ENCODE results near the gene TMED1. TPM values are rescaled to one million over a fixed set of nuclear protein-coding genes. Genes with fewer than 3 reads are reported as not detected.
"Not testable (repeated sequence)": the region's sequence is repeated elsewhere in the genome, so short reads cannot be mapped to it uniquely, and the experiment has no call there.

The TMED1 gene
- total RNA-seq, 1 donor from 2014 or later = 30.9 TPM

DNA sequence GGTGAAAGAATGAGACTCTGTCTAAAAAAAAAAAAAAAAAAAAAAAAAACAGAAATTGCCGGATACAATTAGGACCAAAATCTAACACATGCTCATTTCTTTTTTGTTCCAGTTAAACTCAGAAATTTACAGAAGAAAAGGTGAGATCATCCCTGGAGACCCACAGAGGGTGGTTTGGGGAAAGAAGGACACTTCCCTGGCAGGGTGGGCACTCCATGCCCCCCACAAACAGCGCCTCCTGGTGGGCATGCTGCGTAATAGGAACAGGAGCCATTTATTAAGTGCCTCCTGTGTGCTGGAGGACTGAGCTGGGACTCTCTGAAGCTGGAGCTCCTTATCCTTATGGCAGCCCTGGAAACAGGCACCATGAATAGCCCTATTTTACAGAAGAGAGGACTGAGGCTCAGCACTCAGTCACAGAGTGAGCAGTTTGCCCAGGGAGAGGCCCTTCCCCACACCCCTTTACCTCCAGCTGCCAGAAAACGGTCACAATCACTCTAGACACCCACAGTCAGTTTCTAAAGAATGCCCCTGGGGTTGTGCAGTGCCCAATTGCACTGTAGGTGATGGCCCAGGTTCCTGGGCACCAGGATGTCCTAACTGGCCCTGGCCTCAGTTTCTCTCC lies 22.3 kb upstream of the TMED1 start:
- no peak for DNase-seq (ENCODE audit: extremely low spot score, unreplicated experiment)
- Mint-ChIP-seq H3K27me3 (no peaks in the 10 kb centered on the region), H3K36me3 (no peaks in the 10 kb centered on the region), H3K4me3 (no peak overlapping the region), H3K4me1 (ENCODE audit: unreplicated experiment) (peaks cover 8% of the 10 kb centered on the region), H3K27ac (no peak overlapping the region), H3K9me3 (no peaks in the 10 kb centered on the region)
- TF ChIP-seq, protein P1, sequence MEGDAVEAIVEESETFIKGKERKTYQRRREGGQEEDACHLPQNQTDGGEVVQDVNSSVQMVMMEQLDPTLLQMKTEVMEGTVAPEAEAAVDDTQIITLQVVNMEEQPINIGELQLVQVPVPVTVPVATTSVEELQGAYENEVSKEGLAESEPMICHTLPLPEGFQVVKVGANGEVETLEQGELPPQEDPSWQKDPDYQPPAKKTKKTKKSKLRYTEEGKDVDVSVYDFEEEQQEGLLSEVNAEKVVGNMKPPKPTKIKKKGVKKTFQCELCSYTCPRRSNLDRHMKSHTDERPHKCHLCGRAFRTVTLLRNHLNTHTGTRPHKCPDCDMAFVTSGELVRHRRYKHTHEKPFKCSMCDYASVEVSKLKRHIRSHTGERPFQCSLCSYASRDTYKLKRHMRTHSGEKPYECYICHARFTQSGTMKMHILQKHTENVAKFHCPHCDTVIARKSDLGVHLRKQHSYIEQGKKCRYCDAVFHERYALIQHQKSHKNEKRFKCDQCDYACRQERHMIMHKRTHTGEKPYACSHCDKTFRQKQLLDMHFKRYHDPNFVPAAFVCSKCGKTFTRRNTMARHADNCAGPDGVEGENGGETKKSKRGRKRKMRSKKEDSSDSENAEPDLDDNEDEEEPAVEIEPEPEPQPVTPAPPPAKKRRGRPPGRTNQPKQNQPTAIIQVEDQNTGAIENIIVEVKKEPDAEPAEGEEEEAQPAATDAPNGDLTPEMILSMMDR (conservative IDR thresholded peaks at IDR 0.05) = peak; percentile 87

DNA sequence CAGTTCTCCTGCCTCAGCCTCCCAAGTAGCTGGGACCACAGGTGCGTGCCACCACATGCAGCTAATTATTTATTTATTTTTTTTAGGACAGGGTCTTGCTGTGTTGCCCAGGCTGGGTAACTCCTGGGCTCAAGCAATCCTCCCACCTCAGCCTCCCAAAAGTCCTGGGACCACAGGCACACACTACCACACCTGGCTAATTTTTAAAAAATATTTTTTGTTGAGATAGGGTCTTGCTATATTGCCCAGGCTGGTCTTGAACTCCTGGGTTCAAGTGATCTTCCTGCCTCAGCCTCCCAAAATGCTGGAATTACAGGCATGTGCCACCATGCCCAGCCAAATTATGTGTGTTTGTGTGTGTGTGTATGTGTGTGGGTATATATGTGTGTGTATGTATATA lies 20.9 kb upstream of the TMED1 start:
- not testable (repeated sequence) for H3K4me1 Mint-ChIP-seq (ENCODE audit: unreplicated experiment); H3K27ac Mint-ChIP-seq; H3K27me3 Mint-ChIP-seq

DNA sequence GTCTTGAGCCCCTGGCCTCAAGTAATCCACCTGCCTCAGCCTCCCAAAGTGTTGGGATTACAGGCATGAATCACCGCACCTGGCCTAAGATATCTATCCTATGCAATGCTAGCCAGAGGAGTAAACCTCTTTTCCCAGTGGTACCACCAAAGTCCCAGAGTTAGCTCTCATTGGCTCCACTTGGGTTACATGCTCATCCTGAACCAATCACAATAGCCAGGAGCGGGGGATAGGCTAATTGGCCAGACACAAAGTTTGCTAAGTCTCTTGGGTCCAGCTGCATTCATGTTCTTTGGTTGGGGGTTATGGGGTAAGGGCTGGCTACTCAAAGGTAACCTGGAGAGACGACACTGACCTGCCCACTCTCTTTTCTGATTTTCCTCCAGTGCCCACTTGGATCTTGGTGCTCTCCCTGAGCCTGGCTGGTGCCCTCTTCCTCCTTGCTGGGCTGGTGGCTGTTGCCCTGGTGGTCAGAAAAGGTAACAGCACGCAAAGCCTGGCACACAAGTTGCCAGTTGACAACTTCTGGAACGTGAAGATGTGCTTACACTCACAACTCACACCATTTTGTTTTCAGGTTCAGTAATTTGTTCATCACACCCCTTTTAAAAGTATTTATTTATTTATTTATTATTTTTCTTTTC lies 20.0 kb upstream of the TMED1 start:
- Mint-ChIP-seq H3K9me3 (no peaks in the 10 kb centered on the region), H3K4me3 (no peak overlapping the region), H3K27me3 (no peaks in the 10 kb centered on the region), H3K27ac (no peak overlapping the region), H3K4me1 (ENCODE audit: unreplicated experiment) (peaks cover 3% of the 10 kb centered on the region), H3K36me3 (no peaks in the 10 kb centered on the region)
- TF ChIP-seq, protein P1 (conservative IDR thresholded peaks at IDR 0.05) = peak; percentile 69
- no peak for DNase-seq (ENCODE audit: extremely low spot score, unreplicated experiment)

More for the DNA sequence above, 20.9 kb upstream of the TMED1 start:
- H3K36me3 Mint-ChIP-seq; H3K4me3 Mint-ChIP-seq; H3K9me3 Mint-ChIP-seq; DNase-seq (ENCODE audit: extremely low spot score, unreplicated experiment): not testable (repeated sequence)

DNA sequence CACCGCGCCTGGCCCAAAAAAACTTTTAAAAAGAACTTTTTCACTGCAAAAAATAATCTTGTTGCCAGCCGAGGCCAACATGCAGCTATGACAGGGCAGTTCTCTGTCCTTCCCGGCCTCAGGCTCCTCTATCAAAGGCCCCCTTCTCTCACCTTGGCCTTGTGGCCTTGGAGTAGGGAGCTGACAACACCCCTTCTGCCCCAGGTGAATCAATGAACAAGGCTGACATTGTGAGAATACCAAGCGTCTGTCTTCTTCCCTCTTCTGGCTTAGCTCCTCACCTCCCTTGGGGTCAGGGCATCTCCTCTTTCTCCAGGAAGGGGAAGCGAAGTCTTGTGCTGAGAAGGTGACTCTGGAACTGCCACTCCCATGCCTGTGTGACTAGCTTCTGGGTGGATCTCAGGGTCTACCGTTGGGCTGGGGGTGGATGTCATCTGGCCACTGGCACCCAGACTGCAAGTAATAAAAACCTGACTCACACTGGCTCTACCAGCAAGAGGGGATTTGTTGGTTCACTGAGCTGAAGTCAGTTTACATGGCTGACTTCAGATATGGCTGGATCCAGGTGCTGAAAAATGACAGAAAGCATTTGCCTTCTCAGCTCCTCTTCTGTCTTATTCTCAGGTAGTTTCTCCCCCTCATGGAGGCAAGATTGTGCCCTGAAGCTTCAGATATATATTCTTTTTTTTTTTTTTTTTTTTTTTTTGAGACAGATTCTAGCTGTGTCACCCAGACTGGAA lies 18.5 kb upstream of the TMED1 start:
- no peak overlapping the region for H3K27ac Mint-ChIP-seq
- H3K9me3 Mint-ChIP-seq = no peaks in the 10 kb centered on the region
- H3K27me3 Mint-ChIP-seq = no peaks in the 10 kb centered on the region
- no peaks in the 10 kb centered on the region for H3K36me3 Mint-ChIP-seq
- TF ChIP-seq, protein P1 (conservative IDR thresholded peaks at IDR 0.05) = no peak
- DNase-seq (ENCODE audit: extremely low spot score, unreplicated experiment) = no peak
- H3K4me3 Mint-ChIP-seq = no peak overlapping the region
- peaks cover 3% of the 10 kb centered on the region for H3K4me1 Mint-ChIP-seq (ENCODE audit: unreplicated experiment)

DNA sequence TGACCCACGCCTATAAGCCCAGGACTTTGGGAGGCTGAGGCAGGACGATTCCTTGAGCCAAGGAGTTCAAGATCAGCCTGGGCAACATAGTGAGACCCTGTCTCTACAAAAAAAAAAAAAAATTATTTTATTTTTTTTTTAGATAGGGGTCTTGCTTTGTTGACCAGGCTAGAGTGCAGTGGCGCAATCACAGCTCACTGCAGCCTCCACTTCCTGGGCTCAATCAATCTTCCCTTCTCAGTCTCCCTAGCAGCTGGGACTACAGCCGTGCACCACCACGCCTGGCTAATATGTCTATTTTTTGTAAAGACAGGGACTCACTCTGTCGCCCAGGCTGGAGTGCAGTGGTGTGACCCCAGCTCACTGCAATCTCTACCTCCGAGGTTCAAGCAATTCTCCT lies 16.9 kb upstream of the TMED1 start:
- no peaks in the 10 kb centered on the region for H3K36me3 Mint-ChIP-seq
- H3K9me3 Mint-ChIP-seq = no peaks in the 10 kb centered on the region
- DNase-seq (ENCODE audit: extremely low spot score, unreplicated experiment) = no peak
- peaks cover 3% of the 10 kb centered on the region for H3K4me1 Mint-ChIP-seq (ENCODE audit: unreplicated experiment)
- no peak overlapping the region for H3K4me3 Mint-ChIP-seq
- TF ChIP-seq, protein P1 (conservative IDR thresholded peaks at IDR 0.05) = no peak
- no peak overlapping the region for H3K27ac Mint-ChIP-seq
- H3K27me3 Mint-ChIP-seq = no peaks in the 10 kb centered on the region
